ENCODE data around the gene PLXNC1.

PLXNC1 gene

DNA sequence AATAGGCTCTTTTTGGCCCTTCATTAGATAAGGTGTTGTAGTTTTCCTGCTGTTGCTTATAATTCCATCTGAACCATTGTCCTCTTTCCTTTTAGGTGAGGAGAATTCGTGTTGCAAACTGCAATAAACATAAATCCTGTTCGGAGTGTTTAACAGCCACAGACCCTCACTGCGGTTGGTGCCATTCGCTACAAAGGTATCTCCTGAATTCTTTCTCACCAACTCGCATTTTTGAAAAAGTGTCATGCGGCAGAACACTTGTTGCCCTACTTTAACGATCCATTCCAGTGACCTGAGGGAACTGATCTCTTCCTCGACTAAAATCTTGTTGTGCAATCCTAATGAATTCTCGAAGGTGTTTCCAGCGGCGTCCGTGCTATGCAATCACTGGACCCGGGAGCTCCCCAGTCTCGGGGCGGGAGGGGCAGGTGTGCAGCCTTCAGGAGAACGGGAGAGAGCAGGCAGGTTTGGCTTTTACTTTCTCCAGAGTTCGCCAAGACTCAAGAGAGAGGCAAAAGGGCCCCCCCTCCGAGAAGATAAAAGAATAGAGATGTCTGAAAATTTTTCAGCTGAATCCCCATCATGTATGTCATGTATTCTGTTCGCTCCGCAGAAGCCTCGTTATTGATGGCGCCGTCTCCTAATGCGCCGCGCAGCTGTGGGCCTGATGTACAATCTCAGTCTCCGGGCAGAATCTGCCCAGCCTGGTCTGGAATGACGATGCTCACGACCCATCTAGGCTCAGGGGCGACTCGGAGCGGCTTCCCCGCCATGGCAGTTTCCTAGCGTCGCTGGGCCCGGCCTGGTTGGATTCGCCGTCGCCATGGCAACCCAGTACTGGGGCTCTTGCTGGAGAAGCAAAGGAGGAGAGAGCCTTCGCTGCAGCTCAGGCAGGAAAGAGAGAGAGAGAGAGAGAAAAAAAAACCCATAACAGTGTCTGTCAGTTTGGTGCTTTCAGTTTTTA is 38.2 kb downstream of the PLXNC1 start:
- no peak overlapping the region for H3K4me3 ChIP-seq (replicated peaks; ENCODE audit: insufficient read depth, low read length)
- DNase-seq (ENCODE audit: low read depth in 1 of 2, low spot score in 1 of 2): no peak
- TF ChIP-seq, protein P1, sequence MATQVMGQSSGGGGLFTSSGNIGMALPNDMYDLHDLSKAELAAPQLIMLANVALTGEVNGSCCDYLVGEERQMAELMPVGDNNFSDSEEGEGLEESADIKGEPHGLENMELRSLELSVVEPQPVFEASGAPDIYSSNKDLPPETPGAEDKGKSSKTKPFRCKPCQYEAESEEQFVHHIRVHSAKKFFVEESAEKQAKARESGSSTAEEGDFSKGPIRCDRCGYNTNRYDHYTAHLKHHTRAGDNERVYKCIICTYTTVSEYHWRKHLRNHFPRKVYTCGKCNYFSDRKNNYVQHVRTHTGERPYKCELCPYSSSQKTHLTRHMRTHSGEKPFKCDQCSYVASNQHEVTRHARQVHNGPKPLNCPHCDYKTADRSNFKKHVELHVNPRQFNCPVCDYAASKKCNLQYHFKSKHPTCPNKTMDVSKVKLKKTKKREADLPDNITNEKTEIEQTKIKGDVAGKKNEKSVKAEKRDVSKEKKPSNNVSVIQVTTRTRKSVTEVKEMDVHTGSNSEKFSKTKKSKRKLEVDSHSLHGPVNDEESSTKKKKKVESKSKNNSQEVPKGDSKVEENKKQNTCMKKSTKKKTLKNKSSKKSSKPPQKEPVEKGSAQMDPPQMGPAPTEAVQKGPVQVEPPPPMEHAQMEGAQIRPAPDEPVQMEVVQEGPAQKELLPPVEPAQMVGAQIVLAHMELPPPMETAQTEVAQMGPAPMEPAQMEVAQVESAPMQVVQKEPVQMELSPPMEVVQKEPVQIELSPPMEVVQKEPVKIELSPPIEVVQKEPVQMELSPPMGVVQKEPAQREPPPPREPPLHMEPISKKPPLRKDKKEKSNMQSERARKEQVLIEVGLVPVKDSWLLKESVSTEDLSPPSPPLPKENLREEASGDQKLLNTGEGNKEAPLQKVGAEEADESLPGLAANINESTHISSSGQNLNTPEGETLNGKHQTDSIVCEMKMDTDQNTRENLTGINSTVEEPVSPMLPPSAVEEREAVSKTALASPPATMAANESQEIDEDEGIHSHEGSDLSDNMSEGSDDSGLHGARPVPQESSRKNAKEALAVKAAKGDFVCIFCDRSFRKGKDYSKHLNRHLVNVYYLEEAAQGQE (IDR thresholded peaks at IDR 0.05; ENCODE audit: insufficient replicate concordance, low read depth): no peak
- TF ChIP-seq POLR2AphosphoS5 (IDR thresholded peaks at IDR 0.05; ENCODE audit: low read depth) (no peak), GABPA (IDR thresholded peaks at IDR 0.05; ENCODE audit: low read depth) (no peak)
- TF ChIP-seq, protein P2, sequence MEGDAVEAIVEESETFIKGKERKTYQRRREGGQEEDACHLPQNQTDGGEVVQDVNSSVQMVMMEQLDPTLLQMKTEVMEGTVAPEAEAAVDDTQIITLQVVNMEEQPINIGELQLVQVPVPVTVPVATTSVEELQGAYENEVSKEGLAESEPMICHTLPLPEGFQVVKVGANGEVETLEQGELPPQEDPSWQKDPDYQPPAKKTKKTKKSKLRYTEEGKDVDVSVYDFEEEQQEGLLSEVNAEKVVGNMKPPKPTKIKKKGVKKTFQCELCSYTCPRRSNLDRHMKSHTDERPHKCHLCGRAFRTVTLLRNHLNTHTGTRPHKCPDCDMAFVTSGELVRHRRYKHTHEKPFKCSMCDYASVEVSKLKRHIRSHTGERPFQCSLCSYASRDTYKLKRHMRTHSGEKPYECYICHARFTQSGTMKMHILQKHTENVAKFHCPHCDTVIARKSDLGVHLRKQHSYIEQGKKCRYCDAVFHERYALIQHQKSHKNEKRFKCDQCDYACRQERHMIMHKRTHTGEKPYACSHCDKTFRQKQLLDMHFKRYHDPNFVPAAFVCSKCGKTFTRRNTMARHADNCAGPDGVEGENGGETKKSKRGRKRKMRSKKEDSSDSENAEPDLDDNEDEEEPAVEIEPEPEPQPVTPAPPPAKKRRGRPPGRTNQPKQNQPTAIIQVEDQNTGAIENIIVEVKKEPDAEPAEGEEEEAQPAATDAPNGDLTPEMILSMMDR (IDR thresholded peaks at IDR 0.05; ENCODE audit: insufficient read depth, low read length): no peak

DNA sequence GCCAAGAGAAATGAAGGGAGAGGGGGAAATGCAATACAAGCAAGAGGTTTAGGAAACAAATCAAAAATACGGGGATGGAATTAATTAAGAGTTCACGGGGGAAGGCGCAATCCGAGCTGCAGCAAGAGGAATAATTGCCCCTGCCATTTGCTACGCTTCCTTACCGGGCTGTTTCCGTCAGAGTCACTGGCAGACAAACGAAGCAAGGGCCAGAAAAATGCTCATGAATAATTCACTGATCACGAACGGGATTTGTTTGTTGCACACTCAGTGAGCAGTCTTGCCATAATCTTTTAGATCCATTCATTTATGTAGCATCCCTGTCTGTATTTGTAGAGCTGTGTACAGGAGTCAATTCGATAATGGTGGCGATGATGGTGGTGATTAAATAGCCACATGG is 39.0 kb downstream of the PLXNC1 start:
- no peak overlapping the region for H3K4me3 ChIP-seq (replicated peaks; ENCODE audit: insufficient read depth, low read length)
- TF ChIP-seq, protein P2 (IDR thresholded peaks at IDR 0.05; ENCODE audit: insufficient read depth, low read length): no peak
- TF ChIP-seq POLR2AphosphoS5 (IDR thresholded peaks at IDR 0.05; ENCODE audit: low read depth) (no peak), SPI1 (IDR thresholded peaks at IDR 0.05; ENCODE audit: borderline replicate concordance, low read depth) (no peak), GABPA (IDR thresholded peaks at IDR 0.05; ENCODE audit: low read depth) (no peak)
- TF ChIP-seq, protein P1 (IDR thresholded peaks at IDR 0.05; ENCODE audit: insufficient replicate concordance, low read depth): no peak
- no peaks in the 10 kb centered on the region for H3K27me3 ChIP-seq (ENCODE audit: insufficient read depth, poor library complexity, severe bottlenecking)
- H3K27ac ChIP-seq (replicated peaks): no peak overlapping the region
- DNase-seq (ENCODE audit: low read depth in 1 of 2, low spot score in 1 of 2): no peak

More for the DNA sequence above, 38.2 kb downstream of the PLXNC1 start:
- no peak overlapping the region for H3K27ac ChIP-seq (replicated peaks)
- H3K27me3 ChIP-seq (ENCODE audit: insufficient read depth, poor library complexity, severe bottlenecking): no peaks in the 10 kb centered on the region

DNA sequence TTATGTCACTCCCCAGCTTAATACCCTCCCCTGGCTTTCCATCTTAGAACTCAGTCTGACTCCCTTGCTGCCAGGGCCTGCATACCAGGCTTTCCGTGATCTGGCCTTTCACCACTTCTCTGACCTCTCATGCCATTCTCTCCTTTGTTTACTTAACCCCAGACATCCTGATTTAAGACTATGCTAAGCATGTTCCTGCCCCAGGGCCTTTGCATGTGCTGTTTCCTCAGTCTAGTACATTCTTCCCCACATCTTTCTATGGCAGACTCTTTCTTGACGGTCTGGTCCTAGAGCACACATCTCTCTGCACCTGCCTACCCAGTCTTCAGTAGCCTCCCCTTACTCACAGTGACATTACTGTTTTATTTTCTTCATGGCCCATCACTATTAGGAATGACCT is 42.2 kb downstream of the PLXNC1 start:
- Histone ChIP-seq H3K4me3 (replicated peaks; ENCODE audit: insufficient read depth, low read length) (no peak overlapping the region), H3K27ac (replicated peaks) (no peak overlapping the region), H3K27me3 (ENCODE audit: insufficient read depth, poor library complexity, severe bottlenecking) (no peaks in the 10 kb centered on the region)
- TF ChIP-seq GABPA (IDR thresholded peaks at IDR 0.05; ENCODE audit: low read depth) (no peak), SPI1 (IDR thresholded peaks at IDR 0.05; ENCODE audit: borderline replicate concordance, low read depth) (no peak), POLR2AphosphoS5 (IDR thresholded peaks at IDR 0.05; ENCODE audit: low read depth) (no peak)
- TF ChIP-seq, protein P1 (IDR thresholded peaks at IDR 0.05; ENCODE audit: insufficient replicate concordance, low read depth): no peak
- TF ChIP-seq, protein P2 (IDR thresholded peaks at IDR 0.05; ENCODE audit: insufficient read depth, low read length): no peak
- no peak for DNase-seq (ENCODE audit: low read depth in 1 of 2, low spot score in 1 of 2)

Measured in HL-60 (cell line).